Inflammatory macrophage treated with lipopolysaccharide for 4 hours (primary cell): ENCODE results near the gene GNAI3.

Experiments
- DNase-seq: peaks from one replicate; pipeline ENCODE4 v3.0.0-alpha.2; 2020

Gene GNAI3

DNA sequence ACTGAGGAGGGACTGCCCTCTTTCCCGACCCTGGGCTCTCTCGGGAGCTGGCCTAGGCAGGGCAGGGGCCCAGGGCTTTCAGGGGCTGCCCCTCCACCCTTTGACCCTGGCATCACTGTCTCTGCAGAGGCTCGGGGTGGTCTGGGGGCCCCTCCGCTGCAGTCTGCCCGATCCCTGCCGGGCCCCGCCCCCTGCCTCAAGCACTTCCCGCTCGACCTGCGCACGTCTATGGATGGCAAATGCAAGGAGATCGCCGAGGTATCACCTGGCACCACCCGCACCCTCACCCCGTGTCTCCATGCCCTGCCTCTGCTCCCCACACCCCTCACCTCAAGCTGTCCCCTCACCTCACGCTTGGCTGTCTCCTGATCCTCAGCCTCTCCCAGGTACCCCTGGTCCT lies 76.8 kb downstream of the GNAI3 start:
- no peak for DNase-seq

GRCh38 chr1:109625601-109626560 lies 77.5 kb downstream of the GNAI3 start:
- DNase-seq: no peak

DNA sequence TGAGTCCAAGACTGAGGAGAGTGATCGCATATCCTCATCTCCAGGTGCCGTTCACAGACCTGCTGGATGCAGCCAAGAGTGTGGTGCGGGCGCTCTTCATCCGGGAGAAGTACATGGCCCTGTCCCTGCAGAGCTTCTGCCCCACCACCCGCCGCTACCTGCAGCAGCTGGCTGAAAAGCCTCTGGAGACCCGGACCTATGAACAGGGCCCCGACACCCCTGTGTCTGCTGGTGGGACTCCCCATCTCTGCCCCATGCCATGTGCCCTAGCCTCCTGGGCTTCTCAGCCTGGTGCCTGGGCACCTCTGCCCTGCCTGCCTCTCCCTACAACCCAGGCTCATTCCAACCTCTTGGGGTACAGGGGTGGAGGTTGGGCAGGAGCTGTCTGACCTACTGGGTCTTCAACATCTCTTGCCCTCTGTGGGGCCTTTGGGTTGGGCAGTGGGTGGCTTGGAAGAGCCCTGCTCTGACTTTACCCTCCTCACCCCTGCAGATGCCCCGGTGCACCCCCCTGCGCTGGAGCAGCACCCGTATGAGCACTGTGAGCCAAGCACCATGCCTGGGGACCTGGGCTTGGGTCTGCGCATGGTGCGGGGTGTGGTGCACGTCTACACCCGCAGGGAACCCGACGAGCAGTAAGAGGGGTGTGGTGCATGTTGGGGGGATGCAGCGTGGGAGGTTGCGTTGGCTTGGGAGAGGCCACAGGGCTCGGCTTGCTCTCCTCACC lies 78.4 kb downstream of the GNAI3 start:
- no peak for DNase-seq

DNA sequence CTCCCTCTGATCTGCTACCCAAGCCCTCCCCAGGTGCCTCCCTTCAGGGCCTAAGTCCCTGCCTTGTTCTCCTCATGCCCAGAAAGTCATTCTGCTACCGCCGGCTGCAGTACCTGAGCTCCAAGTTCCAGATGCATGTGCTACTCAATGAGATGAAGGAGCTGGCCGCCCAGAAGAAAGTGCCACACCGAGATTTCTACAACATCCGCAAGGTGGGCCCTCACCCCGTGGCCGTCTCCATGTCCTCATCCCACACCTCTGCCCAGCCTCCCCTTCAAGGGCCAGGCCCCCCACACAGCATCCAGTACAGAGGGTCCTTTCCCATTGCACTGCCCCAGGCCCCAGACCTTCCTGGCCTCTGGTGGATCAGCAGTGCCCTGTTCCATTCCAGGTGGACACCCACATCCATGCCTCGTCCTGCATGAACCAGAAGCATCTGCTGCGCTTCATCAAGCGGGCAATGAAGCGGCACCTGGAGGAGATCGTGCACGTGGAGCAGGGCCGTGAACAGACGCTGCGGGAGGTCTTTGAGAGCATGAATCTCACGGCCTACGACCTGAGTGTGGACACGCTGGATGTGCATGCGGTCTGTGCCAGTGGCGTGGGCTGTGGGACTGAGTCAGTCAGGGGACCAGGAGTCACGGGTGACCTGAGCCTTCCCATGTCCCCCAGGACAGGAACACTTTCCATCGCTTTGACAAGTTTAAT lies 79.4 kb downstream of the GNAI3 start:
- no peak for DNase-seq

GRCh38 chr1:109628540-109629321 lies 80.3 kb downstream of the GNAI3 start:
- DNase-seq: no peak

DNA sequence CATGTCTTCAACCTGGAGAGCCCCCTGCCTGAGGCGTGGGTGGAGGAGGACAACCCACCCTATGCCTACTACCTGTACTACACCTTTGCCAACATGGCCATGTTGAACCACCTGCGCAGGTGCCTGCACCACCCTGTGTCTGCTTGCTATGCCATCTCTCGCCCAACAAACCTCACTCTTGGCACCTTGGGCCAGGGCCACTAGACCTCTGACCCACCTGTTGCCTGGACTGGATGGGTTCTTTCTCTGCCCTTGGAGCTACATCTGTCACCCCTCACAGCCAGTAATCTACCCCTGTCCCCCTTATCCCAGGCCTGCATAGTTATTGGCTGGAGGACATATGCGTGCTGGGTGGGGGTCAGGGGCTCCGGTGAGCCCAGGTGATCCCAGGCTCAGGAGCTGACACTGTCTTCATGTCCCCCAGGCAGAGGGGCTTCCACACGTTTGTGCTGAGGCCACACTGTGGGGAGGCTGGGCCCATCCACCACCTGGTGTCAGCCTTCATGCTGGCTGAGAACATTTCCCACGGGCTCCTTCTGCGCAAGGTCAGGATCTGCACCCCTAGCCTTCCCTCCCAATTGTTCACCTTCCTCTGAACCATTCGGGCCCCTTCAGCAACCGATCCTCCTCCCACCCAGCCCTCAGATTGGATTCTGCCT lies 81.1 kb downstream of the GNAI3 start:
- no peak for DNase-seq

DNA sequence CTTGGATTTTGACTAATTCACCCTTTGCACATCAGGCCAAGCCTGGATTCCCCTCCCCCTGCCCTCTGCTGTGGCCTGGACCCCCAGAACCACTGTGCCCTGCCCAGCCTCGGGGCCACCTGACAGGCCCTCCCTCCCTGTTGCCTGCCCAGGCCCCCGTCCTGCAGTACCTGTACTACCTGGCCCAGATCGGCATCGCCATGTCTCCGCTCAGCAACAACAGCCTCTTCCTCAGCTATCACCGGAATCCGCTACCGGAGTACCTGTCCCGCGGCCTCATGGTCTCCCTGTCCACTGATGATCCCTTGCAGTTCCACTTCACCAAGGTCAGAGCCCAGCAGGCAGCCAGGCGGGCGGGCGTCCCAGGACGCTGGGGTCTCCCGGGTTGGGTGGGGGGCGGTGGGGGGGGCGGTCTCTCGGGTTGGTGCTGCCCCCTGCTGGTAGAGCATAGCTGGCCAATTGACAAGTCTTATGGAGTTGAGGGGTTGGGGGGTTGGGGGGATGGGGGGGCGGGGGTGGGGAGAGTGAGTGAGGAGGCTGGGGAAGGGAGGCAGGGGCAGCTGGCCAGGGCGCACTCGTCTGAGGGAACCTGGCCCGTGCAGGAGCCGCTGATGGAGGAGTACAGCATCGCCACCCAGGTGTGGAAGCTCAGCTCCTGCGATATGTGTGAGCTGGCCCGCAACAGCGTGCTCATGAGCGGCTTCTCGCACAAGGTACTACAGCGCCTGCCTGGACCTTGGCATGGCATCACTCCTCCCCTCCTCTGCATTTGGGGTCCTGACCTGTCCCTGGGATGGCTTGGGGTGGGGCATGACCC lies 81.9 kb downstream of the GNAI3 start:
- DNase-seq: no peak

DNA sequence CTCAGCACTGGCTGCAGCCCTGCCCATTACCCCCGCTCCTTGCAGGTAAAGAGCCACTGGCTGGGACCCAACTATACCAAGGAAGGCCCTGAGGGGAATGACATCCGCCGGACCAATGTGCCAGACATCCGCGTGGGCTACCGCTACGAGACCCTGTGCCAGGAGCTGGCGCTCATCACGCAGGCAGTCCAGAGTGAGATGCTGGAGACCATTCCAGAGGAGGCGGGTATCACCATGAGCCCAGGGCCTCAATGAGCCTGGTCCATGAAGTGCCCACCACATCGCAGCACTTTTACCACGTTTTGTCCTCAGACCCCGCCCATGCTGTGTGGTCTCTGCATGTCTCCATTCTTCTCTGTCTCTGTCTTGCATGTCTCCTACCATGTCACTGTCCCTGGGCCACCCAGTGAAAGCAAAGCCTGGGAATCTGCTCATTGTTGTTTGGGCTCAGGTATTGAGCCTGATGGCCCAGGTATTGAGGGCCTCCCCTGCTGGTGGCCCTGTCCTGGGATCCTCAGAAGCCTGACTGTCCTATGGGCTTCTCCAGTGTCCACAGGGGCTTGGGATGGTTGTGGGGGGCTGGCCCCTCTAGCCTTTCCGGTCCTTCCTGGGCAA lies 82.6 kb downstream of the GNAI3 start:
- DNase-seq: no peak

DNA sequence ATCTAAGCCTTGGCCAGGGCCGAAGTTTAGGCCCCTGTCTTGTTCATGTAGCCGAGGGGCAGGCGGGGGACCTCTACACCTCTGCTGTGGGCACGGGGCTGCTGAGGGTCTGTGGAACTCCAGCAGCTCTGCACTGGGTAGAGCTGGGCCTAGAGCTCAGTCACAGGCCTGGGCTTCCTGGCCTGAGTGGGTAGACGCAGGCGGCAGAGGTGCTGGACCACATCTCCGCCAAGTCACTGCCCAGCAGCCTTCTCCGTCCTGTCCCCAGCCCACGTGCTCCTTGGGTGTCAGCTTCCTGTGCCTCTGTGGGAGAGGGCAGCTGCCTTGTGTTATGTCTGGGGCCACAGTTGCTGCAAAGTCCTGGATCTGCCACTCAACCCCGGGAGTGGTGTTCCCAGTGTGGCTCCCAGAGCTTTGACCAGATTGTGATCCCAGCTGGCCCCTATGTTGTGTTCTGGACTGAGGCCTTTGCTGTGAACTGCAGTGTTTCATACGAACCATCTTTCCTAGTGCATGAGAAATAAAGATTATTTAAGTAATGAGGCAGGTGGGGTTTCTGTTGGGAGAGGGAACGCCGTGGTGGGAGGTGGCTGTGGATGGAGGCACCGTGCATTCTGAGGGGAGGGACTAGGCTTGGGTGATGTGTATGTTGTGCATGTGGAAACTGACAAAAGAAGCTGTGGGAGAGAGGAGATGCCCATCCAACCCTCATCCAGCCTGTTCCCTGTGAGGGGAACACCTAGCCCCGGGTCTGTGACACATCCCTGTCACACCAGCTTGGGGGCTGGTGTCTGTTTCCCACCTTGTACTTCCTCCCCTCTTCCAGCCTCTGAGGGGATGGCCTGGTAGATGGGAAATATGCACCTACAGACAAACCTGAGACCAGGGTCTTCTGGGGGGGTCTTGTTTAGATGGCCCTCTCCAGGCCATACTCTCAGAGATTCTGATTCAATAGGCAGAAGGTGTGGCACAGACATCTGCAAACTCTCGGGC lies 83.4 kb downstream of the GNAI3 start:
- no peak for DNase-seq

GRCh38 chr1:109632671-109633346 lies 84.4 kb downstream of the GNAI3 start:
- no peak for DNase-seq

DNA sequence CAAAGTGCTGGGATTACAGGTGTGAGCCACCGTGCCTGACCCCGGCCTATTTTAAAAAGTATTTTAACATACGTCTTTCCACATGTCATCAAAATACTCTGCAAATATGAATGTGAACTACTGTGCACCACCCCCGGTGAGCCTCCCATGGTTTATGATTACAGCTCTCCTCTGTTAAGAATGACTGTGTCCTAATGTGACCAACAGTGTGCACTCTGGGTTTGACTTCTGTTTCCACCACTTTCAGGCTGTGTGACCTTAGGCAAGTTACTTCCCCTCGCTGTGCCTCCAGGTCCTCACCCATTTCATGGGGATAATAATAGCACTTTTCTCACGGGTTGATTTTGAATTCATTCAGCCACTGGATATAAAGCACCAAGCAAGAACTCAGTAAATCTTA lies 85.9 kb downstream of the GNAI3 start:
- peak; percentile 68 for DNase-seq

GRCh38 chr1:109634771-109635750 lies 86.6 kb downstream of the GNAI3 start:
- no peak for DNase-seq

GRCh38 chr1:109635862-109636200 lies 87.4 kb downstream of the GNAI3 start:
- DNase-seq: no peak

- DNase-seq: peak; percentile 49
Measured at GRCh38 chr1:109636201-109636952, 88.0 kb downstream of the GNAI3 start.

- no peak for DNase-seq
Measured at GRCh38 chr1:109637446-109637845, 89.0 kb downstream of the GNAI3 start.

DNA sequence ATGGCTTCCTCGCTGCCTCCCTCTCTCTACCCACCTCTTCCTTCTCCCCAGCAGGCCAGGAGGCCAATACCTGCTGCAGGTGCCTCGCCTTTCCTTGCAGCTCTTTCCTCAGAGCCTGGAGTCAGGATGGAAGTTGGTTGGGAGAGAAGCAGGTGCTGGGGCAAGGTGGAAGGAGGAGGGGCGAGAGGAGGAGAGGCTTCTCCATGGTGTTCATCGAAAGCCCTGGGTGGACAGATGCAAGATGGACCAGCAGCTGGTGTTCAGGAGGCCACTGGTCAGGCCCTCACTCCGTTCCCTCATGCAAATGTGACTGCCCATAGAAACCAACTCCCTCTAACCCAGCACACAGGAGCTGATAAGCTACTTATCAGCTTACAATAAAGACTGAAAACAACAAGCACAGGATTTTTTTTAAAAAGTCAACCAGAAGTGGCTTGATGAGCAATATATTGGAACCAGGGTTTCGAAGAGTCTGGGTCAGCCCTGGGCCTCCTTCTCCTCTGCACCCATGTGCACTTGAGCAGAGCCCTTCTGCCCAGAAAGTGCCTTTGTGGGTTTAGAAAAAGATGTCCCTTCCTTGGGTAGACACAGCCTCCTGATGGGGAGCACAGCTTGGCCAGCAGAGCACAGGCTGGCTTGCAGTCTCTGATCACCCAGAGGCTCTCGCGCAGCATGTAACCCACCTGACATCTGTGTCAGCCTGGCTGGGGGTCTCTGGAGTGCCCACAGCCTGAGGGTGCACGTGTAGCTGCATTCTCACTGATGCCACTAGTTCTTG lies 90.8 kb downstream of the GNAI3 start:
- no peak for DNase-seq
